Peyer's patch (tissue), 4 donors: Measurements from ENCODE around the gene DNAJC21.

Source experiments
- POLR2A ChIP-seq, 2 donors: fragments of 450-650 bp; IDR thresholded peaks; one replicate each; pipeline ENCODE4 v1.5.1; 2017; ENCODE audit warnings: antibody characterized with exemption in 2 of 2, mild to moderate bottlenecking in 2 of 2, moderate library complexity in 2 of 2
- TF ChIP-seq, protein P1 (sequence below), 6 experiments: fragments of 450-650 bp in 4 of 6; fragments of 200-600 bp in 2 of 6; sonication (generic) in 1 of 6; IDR thresholded peaks; one replicate each; pipeline ENCODE4 v1.5.1; 2017 to 2019; ENCODE audit warnings: antibody characterized with exemption in 6 of 6, mild to moderate bottlenecking in 3 of 6, moderate library complexity in 1 of 6

GRCh38 chr5:35004771-35005170 is 75.4 kb downstream of the DNAJC21 start:
- TF ChIP-seq, protein P1, sequence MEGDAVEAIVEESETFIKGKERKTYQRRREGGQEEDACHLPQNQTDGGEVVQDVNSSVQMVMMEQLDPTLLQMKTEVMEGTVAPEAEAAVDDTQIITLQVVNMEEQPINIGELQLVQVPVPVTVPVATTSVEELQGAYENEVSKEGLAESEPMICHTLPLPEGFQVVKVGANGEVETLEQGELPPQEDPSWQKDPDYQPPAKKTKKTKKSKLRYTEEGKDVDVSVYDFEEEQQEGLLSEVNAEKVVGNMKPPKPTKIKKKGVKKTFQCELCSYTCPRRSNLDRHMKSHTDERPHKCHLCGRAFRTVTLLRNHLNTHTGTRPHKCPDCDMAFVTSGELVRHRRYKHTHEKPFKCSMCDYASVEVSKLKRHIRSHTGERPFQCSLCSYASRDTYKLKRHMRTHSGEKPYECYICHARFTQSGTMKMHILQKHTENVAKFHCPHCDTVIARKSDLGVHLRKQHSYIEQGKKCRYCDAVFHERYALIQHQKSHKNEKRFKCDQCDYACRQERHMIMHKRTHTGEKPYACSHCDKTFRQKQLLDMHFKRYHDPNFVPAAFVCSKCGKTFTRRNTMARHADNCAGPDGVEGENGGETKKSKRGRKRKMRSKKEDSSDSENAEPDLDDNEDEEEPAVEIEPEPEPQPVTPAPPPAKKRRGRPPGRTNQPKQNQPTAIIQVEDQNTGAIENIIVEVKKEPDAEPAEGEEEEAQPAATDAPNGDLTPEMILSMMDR (IDR thresholded peaks at IDR 0.05), result no peak
- TF ChIP-seq POLR2A (IDR thresholded peaks at IDR 0.05), result no peak
